Measurements from ENCODE around the gene PLXNB2. TPM values are rescaled to one million over a fixed set of nuclear protein-coding genes. Genes with fewer than 3 reads are reported as not detected.
A peak's percentile ranks its signal among the peaks of the same experiment; 100 is the strongest.

The PLXNB2 gene
- total RNA-seq, 1 experiment from 2014 or later: 80.7 TPM

- Histone ChIP-seq H3K36me3 (peaks cover 15% of the 10 kb centered on the region), H3K4me3 (no peak overlapping the region), H3K9me3 (no peaks in the 10 kb centered on the region), H3K27me3 (no peaks in the 10 kb centered on the region)
- DNase-seq: no peak
Observed at GRCh38 chr22:50296658-50297490, 10.6 kb downstream of the PLXNB2 start.

GRCh38 chr22:50294319-50294656 lies 13.2 kb downstream of the PLXNB2 start:
- no peak for DNase-seq
- Histone ChIP-seq H3K36me3 (peaks cover 13% of the 10 kb centered on the region), H3K9me3 (no peaks in the 10 kb centered on the region), H3K4me3 (no peak overlapping the region), H3K27me3 (no peaks in the 10 kb centered on the region)

- no peak for DNase-seq
- H3K4me3 ChIP-seq: no peak overlapping the region
- no peaks in the 10 kb centered on the region for H3K27me3 ChIP-seq
- H3K9me3 ChIP-seq: no peaks in the 10 kb centered on the region
- peaks cover 17% of the 10 kb centered on the region for H3K36me3 ChIP-seq
Observed at GRCh38 chr22:50293441-50294318, 13.8 kb downstream of the PLXNB2 start.

- DNase-seq: no peak
- Histone ChIP-seq H3K9me3 (no peaks in the 10 kb centered on the region), H3K36me3 (peaks cover 25% of the 10 kb centered on the region)
Observed at GRCh38 chr22:50292643-50293440, 14.6 kb downstream of the PLXNB2 start.

GRCh38 chr22:50289942-50290630 lies 17.4 kb downstream of the PLXNB2 start:
- H3K9me3 ChIP-seq: no peaks in the 10 kb centered on the region
- DNase-seq: no peak
- peaks cover 40% of the 10 kb centered on the region for H3K36me3 ChIP-seq
- H3K27me3 ChIP-seq: no peaks in the 10 kb centered on the region
- no peak overlapping the region for H3K4me3 ChIP-seq

More at GRCh38 chr22:50292643-50293440, 14.6 kb downstream of the PLXNB2 start:
- H3K4me3 ChIP-seq: no peak overlapping the region
- H3K27me3 ChIP-seq: no peaks in the 10 kb centered on the region

GRCh38 chr22:50289151-50289941 lies 18.1 kb downstream of the PLXNB2 start:
- no peaks in the 10 kb centered on the region for H3K9me3 ChIP-seq
- DNase-seq: no peak
- H3K36me3 ChIP-seq: peaks cover 38% of the 10 kb centered on the region
- no peaks in the 10 kb centered on the region for H3K27me3 ChIP-seq
- no peak overlapping the region for H3K4me3 ChIP-seq

- H3K36me3 ChIP-seq: peaks cover 41% of the 10 kb centered on the region
Observed at GRCh38 chr22:50287731-50288130, 19.7 kb downstream of the PLXNB2 start.

GRCh38 chr22:50286701-50287318 lies 20.6 kb downstream of the PLXNB2 start:
- Histone ChIP-seq H3K36me3 (peaks cover 50% of the 10 kb centered on the region), H3K27me3 (no peaks in the 10 kb centered on the region), H3K9me3 (no peaks in the 10 kb centered on the region), H3K4me3 (no peak overlapping the region)
- DNase-seq: no peak

More at GRCh38 chr22:50287731-50288130, 19.7 kb downstream of the PLXNB2 start:
- DNase-seq: no peak
- Histone ChIP-seq H3K9me3 (no peaks in the 10 kb centered on the region), H3K4me3 (no peak overlapping the region), H3K27me3 (no peaks in the 10 kb centered on the region)

GRCh38 chr22:50286275-50286674 lies 21.2 kb downstream of the PLXNB2 start:
- no peaks in the 10 kb centered on the region for H3K27me3 ChIP-seq
- H3K9me3 ChIP-seq: no peaks in the 10 kb centered on the region
- peaks cover 56% of the 10 kb centered on the region for H3K36me3 ChIP-seq
- no peak for DNase-seq
- no peak overlapping the region for H3K4me3 ChIP-seq

GRCh38 chr22:50285568-50286229 lies 21.7 kb downstream of the PLXNB2 start:
- DNase-seq: no peak
- Histone ChIP-seq H3K4me3 (no peak overlapping the region), H3K36me3 (peaks cover 59% of the 10 kb centered on the region), H3K9me3 (no peaks in the 10 kb centered on the region), H3K27me3 (no peaks in the 10 kb centered on the region)

- no peaks in the 10 kb centered on the region for H3K9me3 ChIP-seq
- H3K27me3 ChIP-seq: no peaks in the 10 kb centered on the region
- H3K36me3 ChIP-seq: peaks cover 56% of the 10 kb centered on the region
- no peak overlapping the region for H3K4me3 ChIP-seq
- no peak for DNase-seq
Observed at GRCh38 chr22:50284479-50284878, 23.0 kb downstream of the PLXNB2 start.

- H3K4me3 ChIP-seq: no peak overlapping the region
- no peak for DNase-seq
- H3K36me3 ChIP-seq: peaks cover 54% of the 10 kb centered on the region
- no peaks in the 10 kb centered on the region for H3K9me3 ChIP-seq
- H3K27me3 ChIP-seq: no peaks in the 10 kb centered on the region
Observed at GRCh38 chr22:50283821-50284220, 23.6 kb downstream of the PLXNB2 start.

- Histone ChIP-seq H3K4me3 (no peak overlapping the region), H3K36me3 (peaks cover 49% of the 10 kb centered on the region), H3K9me3 (no peaks in the 10 kb centered on the region), H3K27me3 (no peaks in the 10 kb centered on the region)
- DNase-seq: peak; percentile 64
Observed at GRCh38 chr22:50282361-50283155, 24.9 kb downstream of the PLXNB2 start.

GRCh38 chr22:50281957-50282356 lies 25.5 kb downstream of the PLXNB2 start:
- no peaks in the 10 kb centered on the region for H3K9me3 ChIP-seq
- H3K27me3 ChIP-seq: no peaks in the 10 kb centered on the region
- peaks cover 44% of the 10 kb centered on the region for H3K36me3 ChIP-seq
- H3K4me3 ChIP-seq: no peak overlapping the region
- DNase-seq: no peak
